Skeletal muscle tissue (tissue), 4 donors: ENCODE data around the gene BAAT. TPM values are rescaled to one million over a fixed set of nuclear protein-coding genes. Genes with fewer than 3 reads are reported as not detected.

Experiments used
- H3K27ac ChIP-seq: one replicate; pipeline ENCODE4 v1.7.0; 2013; ENCODE audit warnings: mild to moderate bottlenecking, low read depth, low read length, inconsistent platforms
- H3K27me3 ChIP-seq, 3 donors: one replicate each; pipeline ENCODE4 v1.7.0; 2013; ENCODE audit warnings: low read length in 3 of 3; ENCODE audit not compliant: control insufficient read depth in 3 of 3, insufficient read depth in 3 of 3
- H3K36me3 ChIP-seq, 3 donors: one replicate each; pipeline ENCODE4 v1.7.0; 2013; ENCODE audit warnings: low read length in 3 of 3; ENCODE audit not compliant: control insufficient read depth in 3 of 3, insufficient read depth in 3 of 3
- H3K4me1 ChIP-seq, 3 donors: one replicate each; pipeline ENCODE4 v1.7.0; 2013; ENCODE audit warnings: low read length in 3 of 3, mild to moderate bottlenecking in 3 of 3; ENCODE audit not compliant: control insufficient read depth in 3 of 3, insufficient read depth in 3 of 3
- H3K4me3 ChIP-seq, 3 donors: one replicate each; pipeline ENCODE4 v1.7.0; 2013; ENCODE audit warnings: low read length in 3 of 3
- H3K9ac ChIP-seq, 3 donors: one replicate each; pipeline ENCODE4 v1.7.0; 2013; ENCODE audit warnings: low read length in 3 of 3, mild to moderate bottlenecking in 3 of 3, moderate library complexity in 2 of 3, low read depth in 1 of 3
- H3K9me3 ChIP-seq, 3 donors: one replicate each; pipeline ENCODE4 v1.7.0; 2013; ENCODE audit warnings: low read length in 3 of 3; ENCODE audit not compliant: control insufficient read depth in 3 of 3
- total RNA-seq: library from RNA; depleted of rRNA; stranded (reverse); fragments of >200 nt; gene quantifications from one replicate; pipeline ENCODE4 v1.2.3, GENCODE V29; 2014
- donor health status: Osteomylitis.

BAAT gene
- total RNA-seq, 1 donor from 2014 or later: 0.52 TPM

DNA sequence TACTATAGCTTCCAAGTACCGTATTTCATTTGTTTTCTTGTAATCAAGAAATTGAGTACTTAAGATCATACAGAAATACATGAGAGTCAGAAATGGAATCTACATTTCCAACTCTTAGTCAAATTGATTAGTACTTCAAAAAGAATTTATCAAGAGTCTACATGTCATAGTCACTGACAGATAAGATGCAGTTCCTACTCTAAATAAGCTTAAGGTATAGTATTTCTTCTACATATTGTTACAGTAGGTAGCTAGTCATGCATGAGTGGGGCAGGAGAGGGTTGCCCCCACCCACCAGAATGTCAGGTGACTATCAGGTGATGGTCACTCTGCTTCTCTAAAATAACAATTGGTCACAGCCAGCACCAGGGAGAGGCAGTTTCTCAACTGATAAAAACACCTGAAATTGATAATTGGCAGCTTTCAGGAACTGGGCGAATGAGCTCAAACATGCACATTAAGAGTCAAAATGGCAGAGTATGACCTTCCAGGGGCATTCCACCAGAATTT lies 2.9 kb downstream of the BAAT start:
- Histone ChIP-seq H3K9me3 (no peaks in the 10 kb centered on the region), H3K27ac (no peak overlapping the region), H3K4me3 (no peak overlapping the region), H3K9ac (no peak overlapping the region), H3K36me3 (no peaks in the 10 kb centered on the region), H3K4me1 (no peaks in the 10 kb centered on the region), H3K27me3 (no peaks in the 10 kb centered on the region)

DNA sequence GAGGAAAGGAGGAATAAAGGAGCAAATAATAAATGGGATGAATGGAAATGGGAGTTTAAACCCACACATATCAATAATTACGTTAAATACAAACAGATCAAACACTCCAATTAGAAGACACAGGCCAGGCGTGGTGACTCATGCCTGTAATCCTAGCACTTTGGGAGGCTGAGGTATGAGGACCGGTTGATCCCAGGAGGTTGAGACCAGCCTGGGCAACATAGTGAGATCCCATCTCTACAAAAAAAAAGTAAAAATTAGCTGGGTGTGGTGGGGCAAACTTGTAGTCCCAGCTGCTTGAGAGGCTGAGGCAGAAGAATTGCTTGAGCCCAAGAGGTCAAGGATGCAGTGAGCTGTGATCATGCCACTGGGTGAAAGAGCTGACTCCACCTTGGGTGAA lies 3.7 kb downstream of the BAAT start:
- Histone ChIP-seq H3K9me3 (no peaks in the 10 kb centered on the region), H3K4me3 (no peak overlapping the region), H3K27ac (no peak overlapping the region), H3K4me1 (no peaks in the 10 kb centered on the region), H3K36me3 (no peaks in the 10 kb centered on the region), H3K9ac (no peak overlapping the region), H3K27me3 (no peaks in the 10 kb centered on the region)

DNA sequence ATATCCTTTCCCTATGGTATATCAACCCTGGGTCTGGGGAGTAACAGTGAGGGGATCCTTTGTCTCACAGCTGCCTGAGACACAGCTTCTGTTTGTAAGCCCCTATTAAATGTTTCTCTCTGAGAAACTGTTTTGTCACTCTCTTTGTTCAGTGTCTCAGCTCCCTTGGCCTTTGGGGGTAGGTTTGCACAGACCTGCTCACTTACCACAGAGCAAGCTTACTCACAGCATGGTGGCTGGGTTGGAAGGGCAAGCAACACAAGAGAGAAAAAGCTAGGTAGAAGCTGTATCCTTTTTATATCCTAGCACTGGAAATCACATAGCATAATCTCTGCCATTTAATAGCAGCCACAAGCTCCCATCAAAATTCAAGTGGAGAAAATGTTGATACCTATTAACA lies 4.5 kb downstream of the BAAT start:
- Histone ChIP-seq H3K27me3 (no peaks in the 10 kb centered on the region), H3K9ac (no peak overlapping the region), H3K27ac (no peak overlapping the region), H3K4me3 (no peak overlapping the region), H3K9me3 (no peaks in the 10 kb centered on the region), H3K4me1 (no peaks in the 10 kb centered on the region), H3K36me3 (no peaks in the 10 kb centered on the region)

DNA sequence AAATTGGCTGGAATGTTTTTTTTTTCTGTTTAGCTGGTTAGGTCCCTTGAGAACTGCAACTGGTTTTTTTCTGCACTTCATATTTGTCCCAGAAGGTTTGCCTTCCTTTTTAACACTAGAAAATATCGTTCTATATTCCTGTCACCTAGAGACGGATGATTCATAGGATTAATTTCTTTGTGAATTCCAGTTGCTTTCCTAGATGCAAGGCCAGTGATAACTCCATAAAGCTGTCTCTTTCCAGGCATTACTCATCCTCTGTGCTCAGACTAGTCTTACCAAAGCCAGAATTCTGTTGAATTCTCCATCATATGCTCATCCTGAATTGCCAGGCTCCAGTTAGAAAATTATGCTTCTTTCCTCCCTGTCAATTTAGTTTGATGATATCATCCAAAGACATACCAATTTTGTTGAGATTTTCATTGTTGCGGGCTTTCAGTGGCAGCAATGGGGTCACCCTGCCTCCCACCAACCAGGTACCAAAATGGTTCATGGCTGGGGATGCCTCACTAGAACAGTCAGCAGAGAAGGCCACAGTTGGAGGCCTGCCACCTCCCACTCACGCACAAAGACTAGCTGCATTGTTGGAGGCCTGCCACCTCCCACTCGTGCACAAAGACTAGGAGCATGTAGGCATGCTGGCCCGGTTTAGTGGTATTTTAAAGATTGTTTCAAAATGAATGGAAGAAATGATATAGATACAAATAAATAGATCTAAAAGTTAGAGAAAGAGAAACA lies 8.5 kb downstream of the BAAT start:
- H3K27ac ChIP-seq: no peak overlapping the region

DNA sequence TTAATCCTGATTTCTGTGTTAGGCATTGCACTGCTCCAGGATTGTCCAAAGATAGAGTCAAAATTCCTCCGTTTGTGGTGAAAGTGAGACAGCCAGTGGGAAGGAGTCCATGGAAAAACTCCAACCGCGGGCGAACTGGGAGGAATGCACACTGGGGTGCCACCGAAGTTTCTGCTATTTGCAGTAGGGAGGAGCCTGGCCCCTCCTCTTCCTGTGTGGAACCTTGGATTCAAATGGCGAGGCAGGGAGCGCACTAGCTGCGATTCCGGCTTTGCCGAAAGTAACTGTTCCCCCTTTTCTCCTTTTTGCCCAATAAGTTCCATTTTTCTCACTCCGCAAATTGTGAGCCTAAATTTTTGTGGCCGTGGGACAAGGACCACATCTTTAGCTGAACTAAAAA lies 9.3 kb downstream of the BAAT start:
- Histone ChIP-seq H3K9ac (no peak overlapping the region), H3K27me3 (no peaks in the 10 kb centered on the region), H3K36me3 (no peaks in the 10 kb centered on the region), H3K4me3 (no peak overlapping the region), H3K4me1 (no peaks in the 10 kb centered on the region), H3K27ac (no peak overlapping the region), H3K9me3 (no peaks in the 10 kb centered on the region)

More for the DNA sequence above, 8.5 kb downstream of the BAAT start:
- Histone ChIP-seq H3K27me3 (no peaks in the 10 kb centered on the region), H3K9me3 (no peaks in the 10 kb centered on the region), H3K4me1 (no peaks in the 10 kb centered on the region), H3K36me3 (no peaks in the 10 kb centered on the region), H3K9ac (no peak overlapping the region), H3K4me3 (no peak overlapping the region)

DNA sequence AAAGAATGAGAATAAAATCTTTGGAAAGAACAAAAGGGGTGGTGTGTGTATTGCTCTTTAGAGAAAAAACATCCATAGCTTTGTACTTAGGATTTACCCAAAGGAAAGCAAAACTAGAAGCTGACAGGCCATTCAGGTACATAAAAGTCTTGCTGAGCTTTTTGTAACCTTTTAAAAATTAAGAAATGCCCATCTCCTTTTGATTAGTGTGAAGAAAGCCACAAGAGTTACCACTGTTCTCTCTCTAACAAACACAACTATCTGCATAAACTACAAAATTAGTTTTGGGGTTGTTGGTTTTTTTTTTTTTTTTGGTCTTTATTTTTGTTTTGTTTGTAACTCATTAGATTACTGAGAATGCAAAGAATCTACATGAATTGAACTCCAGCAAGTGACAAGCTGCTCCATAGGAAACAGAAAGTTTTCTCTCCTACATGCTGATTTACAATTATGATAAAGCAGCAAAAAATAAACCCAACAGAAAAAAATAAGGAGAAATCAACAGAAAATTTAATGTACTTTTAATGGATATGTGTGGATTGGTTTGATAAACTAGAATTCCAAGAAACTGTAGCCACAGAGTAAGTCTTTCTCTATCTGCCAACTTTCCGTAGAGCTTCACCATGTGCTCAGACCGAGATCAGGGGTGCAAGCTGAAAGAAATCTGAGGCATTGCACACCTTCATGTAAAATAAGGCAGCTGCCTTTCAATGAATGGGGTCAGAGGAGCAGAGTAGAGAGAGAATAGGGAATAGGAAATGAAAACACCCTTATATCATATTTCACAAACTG lies 12.3 kb downstream of the BAAT start:
- Histone ChIP-seq H3K9me3 (no peaks in the 10 kb centered on the region), H3K9ac (no peak overlapping the region), H3K36me3 (no peaks in the 10 kb centered on the region), H3K27ac (no peak overlapping the region), H3K4me1 (no peaks in the 10 kb centered on the region), H3K4me3 (no peak overlapping the region), H3K27me3 (no peaks in the 10 kb centered on the region)

DNA sequence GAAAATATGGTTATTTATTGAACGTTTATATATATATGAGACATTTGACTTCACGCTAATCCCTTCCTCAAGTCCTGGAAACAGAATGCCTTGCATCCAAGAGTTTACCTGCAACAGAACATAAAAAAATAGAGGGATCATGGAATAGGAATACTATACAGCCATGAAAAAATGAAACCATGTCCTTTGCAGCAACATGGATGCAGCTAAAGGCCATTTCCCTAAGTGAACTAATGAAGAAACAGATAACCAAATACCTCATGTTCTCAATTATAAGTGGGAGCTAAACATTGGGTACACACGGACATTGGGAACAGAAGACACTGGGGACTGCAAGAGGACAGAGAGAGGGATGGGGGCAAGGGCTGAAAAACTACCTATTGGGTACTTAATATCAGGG lies 13.0 kb downstream of the BAAT start:
- H3K4me1 ChIP-seq: no peaks in the 10 kb centered on the region
- no peaks in the 10 kb centered on the region for H3K36me3 ChIP-seq
- no peak overlapping the region for H3K27ac ChIP-seq
- H3K4me3 ChIP-seq: no peak overlapping the region
- no peaks in the 10 kb centered on the region for H3K27me3 ChIP-seq
- no peaks in the 10 kb centered on the region for H3K9me3 ChIP-seq
- H3K9ac ChIP-seq: no peak overlapping the region

DNA sequence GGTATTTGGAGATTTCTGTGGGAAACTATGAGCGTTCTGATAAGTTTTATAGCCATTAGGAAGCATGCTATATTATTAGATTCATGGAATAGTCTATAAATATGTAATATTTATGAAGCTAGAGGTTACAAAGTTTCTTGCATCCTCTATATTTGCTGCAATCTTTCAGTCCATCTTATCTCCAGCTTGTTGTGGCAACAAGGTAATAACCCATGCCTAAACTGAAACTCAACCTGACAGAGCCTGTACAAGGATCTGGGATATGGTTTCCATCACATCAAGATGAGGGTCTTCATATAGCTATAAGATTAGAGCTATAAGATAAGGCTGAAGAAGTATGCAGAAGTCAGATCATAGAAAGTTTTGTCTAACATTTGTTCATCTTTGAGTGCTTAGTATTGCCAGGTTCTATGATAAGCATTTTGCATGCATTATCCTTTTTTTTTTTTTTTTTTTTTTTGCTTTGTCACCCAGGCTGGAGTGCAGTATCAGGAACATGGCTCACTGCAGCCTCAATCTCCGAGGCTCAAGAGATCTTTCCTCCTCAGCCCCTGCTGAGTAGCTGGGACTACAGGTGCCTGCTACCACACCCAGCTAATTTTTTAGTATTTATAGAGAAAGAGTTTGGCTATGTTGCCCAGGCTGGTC lies 14.8 kb downstream of the BAAT start:
- no peaks in the 10 kb centered on the region for H3K9me3 ChIP-seq
- no peak overlapping the region for H3K4me3 ChIP-seq
- no peaks in the 10 kb centered on the region for H3K36me3 ChIP-seq
- H3K27ac ChIP-seq: no peak overlapping the region
- H3K27me3 ChIP-seq: no peaks in the 10 kb centered on the region
- no peaks in the 10 kb centered on the region for H3K4me1 ChIP-seq
- no peak overlapping the region for H3K9ac ChIP-seq

DNA sequence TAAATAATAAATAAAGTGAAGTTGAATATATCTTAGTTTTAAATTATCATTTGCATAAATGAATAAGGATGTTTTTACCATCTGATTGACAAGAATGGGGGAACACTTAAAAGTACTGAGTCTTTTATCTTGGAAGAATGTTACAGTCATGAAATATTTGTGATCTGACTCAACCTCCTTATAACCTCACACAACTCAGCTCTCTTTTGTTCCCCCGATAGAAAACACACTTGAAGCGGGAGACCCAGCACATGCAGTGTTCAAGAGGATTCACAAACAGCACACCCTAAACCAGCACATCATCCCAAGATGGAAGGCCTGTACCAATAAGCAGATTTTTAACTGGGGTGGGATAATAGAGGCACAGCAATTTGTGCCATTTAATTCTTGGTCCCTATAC lies 15.5 kb downstream of the BAAT start:
- H3K36me3 ChIP-seq: no peaks in the 10 kb centered on the region
- H3K4me3 ChIP-seq: no peak overlapping the region
- no peaks in the 10 kb centered on the region for H3K27me3 ChIP-seq
- no peaks in the 10 kb centered on the region for H3K9me3 ChIP-seq
- H3K27ac ChIP-seq: no peak overlapping the region
- H3K4me1 ChIP-seq: no peaks in the 10 kb centered on the region
- no peak overlapping the region for H3K9ac ChIP-seq

DNA sequence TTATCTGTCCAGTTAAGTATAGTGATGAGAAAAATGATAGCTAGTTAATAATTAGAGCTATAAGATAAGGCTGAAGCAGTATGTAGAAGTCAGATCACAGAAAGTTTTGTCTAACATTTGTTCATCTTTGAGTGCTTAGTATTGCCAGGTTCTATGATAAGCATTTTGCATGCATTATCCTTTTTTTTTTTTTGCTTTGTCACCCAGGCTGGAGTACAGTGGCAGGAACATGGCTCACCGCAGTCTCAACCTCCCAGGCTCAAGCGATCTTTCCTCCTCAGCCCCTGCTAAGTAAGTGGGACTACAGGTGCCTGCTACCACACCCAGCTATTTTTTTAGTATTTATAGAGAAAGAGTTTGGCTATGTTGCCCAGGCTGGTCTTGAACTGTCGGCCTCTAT lies 17.5 kb downstream of the BAAT start:
- no peak overlapping the region for H3K9ac ChIP-seq

More for the DNA sequence above, 17.5 kb downstream of the BAAT start:
- no peak overlapping the region for H3K27ac ChIP-seq
- H3K36me3 ChIP-seq: peaks cover 0 to 3% (median 0%) of the 10 kb centered on the region in 3 donors
- no peaks in the 10 kb centered on the region for H3K27me3 ChIP-seq
- no peaks in the 10 kb centered on the region for H3K9me3 ChIP-seq
- no peaks in the 10 kb centered on the region for H3K4me1 ChIP-seq
- no peak overlapping the region for H3K4me3 ChIP-seq
